HepG2 (cell line): ENCODE data around the gene CPNE4. TPM values are rescaled to one million over a fixed set of nuclear protein-coding genes. Genes with fewer than 3 reads are reported as not detected.

Source experiments
- ATAC-seq: fragments of 200-7000 bp; cut with Tn5 transposase; 3 replicates; pipeline ENCODE4 v1.9.1; 2020; ENCODE audit warnings: mild to moderate bottlenecking, moderate library complexity
- BruUV-seq: library from RNA; stranded (reverse); fragments of 400-500 nt; replicated peaks from 2 replicates; lab custom pipeline; 2021; lab: Mats Ljungman, UMichigan
- CTCF ChIA-PET: fragments of 300-600 bp; formaldehyde crosslinking; extraction: SDS; loops from one replicate; lab custom pipeline; 2021; ENCODE audit warnings: low total read pairs, inconsistent platforms, low intra/inter-chr PET ratio; lab: Yijun Ruan, JAX
- POLR2A ChIA-PET: fragments of 350-600 bp; sonication (Branson Sonifier 250); formaldehyde crosslinking; loops from one replicate; lab custom pipeline; 2020; ENCODE audit warnings: antibody characterized with exemption, inconsistent platforms; lab: Yijun Ruan, JAX
- DNase-seq: peaks from one replicate; pipeline ENCODE4 v3.0.0-alpha.2; 2015; ENCODE audit warnings: low spot score
- FAIRE-seq: peaks from 3 replicates; lab custom pipeline; 2011; peaks lifted over from hg19 to GRCh38; lab: Jason Lieb, UNC
- H2AFZ ChIP-seq: one replicate; pipeline ENCODE4 v1.6.1; 2011; ENCODE audit warnings: low read length, inconsistent platforms
- H3K27ac ChIP-seq: fragments of 300-600 bp; 3 replicates; pipeline ENCODE4 v1.8.0; 2011; ENCODE audit warnings: mixed run types, mild to moderate bottlenecking, mixed read lengths, low read length, inconsistent platforms; ENCODE audit not compliant: insufficient read depth; ENCODE audit errors: extremely low read length
- H3K27me3 ChIP-seq, 2 experiments: fragments of 200-600 bp in 1 of 2; 2 replicates in 1 of 2; 3 replicates in 1 of 2; pipeline versions ENCODE4 v1.6.0 to v1.8.0; 2011; ENCODE audit warnings: low read length in 2 of 2, mild to moderate bottlenecking in 2 of 2, moderate library complexity in 2 of 2, inconsistent platforms in 1 of 2; ENCODE audit not compliant: insufficient read depth in 2 of 2, control insufficient read depth in 1 of 2
- H3K36me3 ChIP-seq, 2 experiments: fragments of 200-600 bp in 1 of 2; replicated peaks in 1 of 2; 2 replicates in 1 of 2; 3 replicates in 1 of 2; pipeline versions ENCODE4 v1.5.1 to v1.8.0; 2011; ENCODE audit warnings: low read length in 2 of 2, inconsistent platforms in 1 of 2; ENCODE audit not compliant: insufficient read depth in 2 of 2, control insufficient read depth in 1 of 2
- H3K4me1 ChIP-seq: 2 replicates; pipeline ENCODE4 v1.5.1; 2012; ENCODE audit warnings: low read length, inconsistent platforms; ENCODE audit not compliant: insufficient read depth
- H3K4me2 ChIP-seq: 2 replicates; pipeline ENCODE4 v1.6.0; 2011; ENCODE audit warnings: low read depth, low read length, inconsistent platforms
- H3K4me3 ChIP-seq, 3 experiments: fragments of 200-600 bp in 1 of 3; sonication (generic), shearing (Covaris generic) in 1 of 3; replicated peaks in 1 of 3; 2 replicates each; pipeline ENCODE4 v1.5.1; 2011 to 2016; ENCODE audit warnings: low read length in 3 of 3, inconsistent platforms in 2 of 3, low read depth in 2 of 3, mild to moderate bottlenecking in 2 of 3, control low read depth in 1 of 3, mixed read lengths in 1 of 3; ENCODE audit not compliant: insufficient read depth in 1 of 3
- H3K79me2 ChIP-seq: one replicate; pipeline ENCODE4 v1.6.1; 2011; ENCODE audit warnings: low read length, inconsistent platforms; ENCODE audit not compliant: insufficient read depth
- H3K9ac ChIP-seq: 2 replicates; pipeline ENCODE4 v1.6.0; 2011; ENCODE audit warnings: mild to moderate bottlenecking, low read depth, low read length, inconsistent platforms; ENCODE audit not compliant: insufficient read depth
- H3K9me3 ChIP-seq: 2 replicates; pipeline ENCODE4 v1.5.1; 2012; ENCODE audit warnings: mild to moderate bottlenecking, low read length
- H4K20me1 ChIP-seq: 2 replicates; pipeline ENCODE4 v1.6.0; 2011; ENCODE audit warnings: inconsistent platforms, mild to moderate bottlenecking, low read length, moderate library complexity; ENCODE audit not compliant: insufficient read depth
- DMTF1 ChIP-seq: sonication (generic); formaldehyde crosslinking; IDR thresholded peaks from 2 replicates; pipeline ENCODE4 v1.4.0; 2020; ENCODE audit warnings: mild to moderate bottlenecking, missing genetic modification reagents
- MED1 ChIP-seq: sonication (generic); formaldehyde crosslinking; IDR thresholded peaks from 2 replicates; pipeline ENCODE4 v1.4.0; 2020; ENCODE audit warnings: missing genetic modification reagents
- ZBTB1 ChIP-seq: sonication (generic); formaldehyde crosslinking; IDR thresholded peaks from 2 replicates; pipeline ENCODE4 v1.4.0; 2020; ENCODE audit warnings: missing genetic modification reagents, borderline replicate concordance
- ZNF142 ChIP-seq: sonication (generic); formaldehyde crosslinking; IDR thresholded peaks from 2 replicates; pipeline ENCODE4 v1.4.0; 2020; ENCODE audit warnings: missing genetic modification reagents
- ZNF33B ChIP-seq: sonication (generic); formaldehyde crosslinking; IDR thresholded peaks from 2 replicates; pipeline ENCODE4 v1.5.1; 2020; ENCODE audit warnings: mild to moderate bottlenecking, missing genetic modification reagents
- ZNF446 ChIP-seq: sonication (generic); formaldehyde crosslinking; IDR thresholded peaks from 2 replicates; pipeline ENCODE4 v1.5.0; 2020; ENCODE audit warnings: mild to moderate bottlenecking, missing genetic modification reagents
- in situ Hi-C: cut with HindIII; loops from 2 replicates; pipeline ENCODE4 v1.10.0; 2017; ENCODE audit warnings: low pct_unique_long_range_greater_than_20kb; ENCODE audit not compliant: extremely low pct_ligation_motif_present
- intact Hi-C: fragments of 100-400 bp; cut with micrococcal nuclease; formaldehyde crosslinking; loops from one replicate; pipeline ENCODE4 v1.10.0; 2022; ENCODE audit not compliant: unreplicated experiment
- polyA plus RNA-seq, 8 experiments: library from polyadenylated mRNA; depleted of rRNA in 3 of 8; stranded (reverse) in 7 of 8; unstranded in 1 of 8; fragments of >200 nt; fragmentation: Illumina TruSeq in 4 of 8; extraction: Trizol in 4 of 8; gene quantifications; 2 replicates each; pipeline versions ENCODE4 v1.2.1 to v1.2.3, GENCODE V29; 2011 to 2016; ENCODE audit warnings: low read depth in 4 of 8, missing spikeins in 1 of 8, mixed read lengths in 1 of 8; ENCODE audit not compliant: insufficient read depth in 1 of 8
- total RNA-seq, 5 experiments: library from RNA; depleted of rRNA; stranded (reverse); fragments of >200 nt; fragmentation: Illumina TruSeq; extraction: Trizol; gene quantifications; 2 replicates each; pipeline ENCODE4 v1.2.3, GENCODE V29; 2016; ENCODE audit warnings: low read depth in 1 of 5

The CPNE4 gene
- total and polyA plus RNA-seq, 2 of the 13 experiments (the other 11 are each of a cell fraction or from before 2014, with no cell fraction given) = not detected

- Histone ChIP-seq H4K20me1 (no peaks in the 10 kb centered on the region), H3K36me3 (no peaks in the 10 kb centered on the region), H3K4me1 (no peaks in the 10 kb centered on the region), H3K4me2 (no peak overlapping the region), H3K4me3 (no peak overlapping the region), H2AFZ (no peak overlapping the region), H3K79me2 (no peaks in the 10 kb centered on the region), H3K9me3 (no peaks in the 10 kb centered on the region), H3K9ac (no peak overlapping the region), H3K27ac (no peak overlapping the region), H3K27me3 (no peaks in the 10 kb centered on the region)
- CTCF ChIA-PET = interaction anchor here (1.3 to 2.0 kb wide), 2 partner anchors 235 to 761 kb away, joined by 4 to 28 read pairs; no protein-coding TSS in a partner anchor
- no peak for FAIRE-seq
- no peak for ATAC-seq
- in situ Hi-C loops (loop anchor here (5.0 kb wide), 1 partner anchor 233 kb away; no protein-coding TSS in a partner anchor), intact Hi-C loops (loop anchor here (1.0 to 10.0 kb wide), 2 partner anchors 235 to 759 kb away; no protein-coding TSS in a partner anchor)
- TF ChIP-seq ZBTB1 (CRISPR knock-in tag) = no peak
- TF ChIP-seq MED1 (CRISPR knock-in tag) = no peak
- TF ChIP-seq ZNF446 (CRISPR knock-in tag) = no peak
- TF ChIP-seq ZNF33B (CRISPR knock-in tag) = no peak
- TF ChIP-seq ZNF142 = no peak
- no peak for TF ChIP-seq DMTF1 (CRISPR knock-in tag)
- no TSS peak for BruUV-seq
- no peak for DNase-seq
- POLR2A ChIA-PET = no interaction called here
These were observed 240.9 kb downstream of the CPNE4 start for GRCh38 chr3:131793870-131794269.
